ENCODE results near the gene PCED1A. TPM values are rescaled to one million over a fixed set of nuclear protein-coding genes. Genes with fewer than 3 reads are reported as not detected.

Gene PCED1A
- total and polyA plus RNA-seq, 4 donors = 19.2 to 178 (median 39.6) TPM

GRCh38 chr20:2851086-2851485, 10.6 kb upstream of the PCED1A start:
- no peak overlapping the region for H3K27ac ChIP-seq (ENCODE audit: low read depth in 1 of 2, low read length in 2 of 2)
- DNase-seq (no peak), ATAC-seq (ENCODE audit: low FRiP score) (no peak)
- intact Hi-C loops (cut with DNase I) = loop anchor here in 1 of 2 donors (5.0 kb wide), 1 partner anchor 159 kb away; the partner anchor contains the start of gene EBF4
- WGBS, 2 donors = 94 to 95% methylated on average over 10 of the region's 10 CpGs
- H3K4me3 ChIP-seq (ENCODE audit: low read length in 2 of 2) = no peak overlapping the region
- no peaks in the 10 kb centered on the region for H3K27me3 ChIP-seq (ENCODE audit: control insufficient read depth in 1 of 2, insufficient read depth in 2 of 2, low read length in 1 of 2)
- no peaks in the 10 kb centered on the region for H3K9me3 ChIP-seq (ENCODE audit: control insufficient read depth, low read length)
- H3K4me1 ChIP-seq (ENCODE audit: control insufficient read depth in 1 of 2, insufficient read depth in 2 of 2, low read length in 2 of 2) = no peaks in the 10 kb centered on the region
- no peaks in the 10 kb centered on the region for H3K36me3 ChIP-seq (ENCODE audit: control insufficient read depth in 1 of 2, insufficient read depth in 2 of 2, low read length in 1 of 2)

- no peak for DNase-seq
- Histone ChIP-seq H3K27me3 (ENCODE audit: control insufficient read depth in 1 of 2, insufficient read depth in 2 of 2, low read length in 1 of 2) (no peaks in the 10 kb centered on the region), H3K4me3 (ENCODE audit: low read length in 2 of 2) (no peak overlapping the region), H3K9me3 (ENCODE audit: control insufficient read depth, low read length) (no peaks in the 10 kb centered on the region), H3K27ac (ENCODE audit: low read depth in 1 of 2, low read length in 2 of 2) (no peak overlapping the region), H3K36me3 (ENCODE audit: control insufficient read depth in 1 of 2, insufficient read depth in 2 of 2, low read length in 1 of 2) (no peaks in the 10 kb centered on the region), H3K4me1 (ENCODE audit: control insufficient read depth in 1 of 2, insufficient read depth in 2 of 2, low read length in 2 of 2) (no peaks in the 10 kb centered on the region)
- intact Hi-C loops (cut with DNase I) = no loop called here
- no peak for ATAC-seq (ENCODE audit: low FRiP score)
- WGBS, 2 donors = 86 to 94% methylated on average over 4 of the region's 4 CpGs
These were observed 9.1 kb upstream of the PCED1A start for GRCh38 chr20:2849529-2849928.

- Histone ChIP-seq H3K9me3 (ENCODE audit: control insufficient read depth, low read length) (no peaks in the 10 kb centered on the region), H3K27ac (ENCODE audit: low read depth in 1 of 2, low read length in 2 of 2) (no peak overlapping the region), H3K4me3 (ENCODE audit: low read length in 2 of 2) (no peak overlapping the region), H3K27me3 (ENCODE audit: control insufficient read depth in 1 of 2, insufficient read depth in 2 of 2, low read length in 1 of 2) (no peaks in the 10 kb centered on the region), H3K4me1 (ENCODE audit: control insufficient read depth in 1 of 2, insufficient read depth in 2 of 2, low read length in 2 of 2) (no peaks in the 10 kb centered on the region), H3K36me3 (ENCODE audit: control insufficient read depth in 1 of 2, insufficient read depth in 2 of 2, low read length in 1 of 2) (no peaks in the 10 kb centered on the region)
- 94 to 96% methylated on average over 4 of the region's 4 CpGs for WGBS, 2 donors
- DNase-seq (no peak), ATAC-seq (ENCODE audit: low FRiP score) (no peak)
- intact Hi-C loops (cut with DNase I) = no loop called here
These were observed 7.3 kb upstream of the PCED1A start for GRCh38 chr20:2847802-2848201.

GRCh38 chr20:2846698-2847097, 6.2 kb upstream of the PCED1A start:
- Histone ChIP-seq H3K4me3 (ENCODE audit: low read length in 2 of 2) (no peak overlapping the region), H3K27me3 (ENCODE audit: control insufficient read depth in 1 of 2, insufficient read depth in 2 of 2, low read length in 1 of 2) (no peaks in the 10 kb centered on the region), H3K9me3 (ENCODE audit: control insufficient read depth, low read length) (no peaks in the 10 kb centered on the region), H3K27ac (ENCODE audit: low read depth in 1 of 2, low read length in 2 of 2) (no peak overlapping the region), H3K36me3 (ENCODE audit: control insufficient read depth in 1 of 2, insufficient read depth in 2 of 2, low read length in 1 of 2) (no peaks in the 10 kb centered on the region), H3K4me1 (ENCODE audit: control insufficient read depth in 1 of 2, insufficient read depth in 2 of 2, low read length in 2 of 2) (no peaks in the 10 kb centered on the region)
- WGBS, 2 donors = 91 to 94% methylated on average over 5 of the region's 5 CpGs
- DNase-seq (no peak), ATAC-seq (ENCODE audit: low FRiP score) (no peak)
- intact Hi-C loops (cut with DNase I) = no loop called here

- intact Hi-C loops (cut with DNase I) = no loop called here
- WGBS, 2 donors = 85 to 86% methylated on average over 2 of the region's 2 CpGs
- Histone ChIP-seq H3K4me3 (ENCODE audit: low read length in 2 of 2) (no peak overlapping the region), H3K36me3 (ENCODE audit: control insufficient read depth in 1 of 2, insufficient read depth in 2 of 2, low read length in 1 of 2) (no peaks in the 10 kb centered on the region), H3K27me3 (ENCODE audit: control insufficient read depth in 1 of 2, insufficient read depth in 2 of 2, low read length in 1 of 2) (no peaks in the 10 kb centered on the region), H3K27ac (ENCODE audit: low read depth in 1 of 2, low read length in 2 of 2) (no peak overlapping the region), H3K9me3 (ENCODE audit: control insufficient read depth, low read length) (no peaks in the 10 kb centered on the region), H3K4me1 (ENCODE audit: control insufficient read depth in 1 of 2, insufficient read depth in 2 of 2, low read length in 2 of 2) (no peaks in the 10 kb centered on the region)
- DNase-seq (no peak), ATAC-seq (ENCODE audit: low FRiP score) (no peak)
These were observed 5.2 kb upstream of the PCED1A start for GRCh38 chr20:2845607-2846006.

- Histone ChIP-seq H3K9me3 (ENCODE audit: control insufficient read depth, low read length) (no peaks in the 10 kb centered on the region), H3K27me3 (ENCODE audit: control insufficient read depth in 1 of 2, insufficient read depth in 2 of 2, low read length in 1 of 2) (no peaks in the 10 kb centered on the region), H3K4me1 (ENCODE audit: control insufficient read depth in 1 of 2, insufficient read depth in 2 of 2, low read length in 2 of 2) (no peaks in the 10 kb centered on the region), H3K36me3 (ENCODE audit: control insufficient read depth in 1 of 2, insufficient read depth in 2 of 2, low read length in 1 of 2) (no peaks in the 10 kb centered on the region), H3K27ac (ENCODE audit: low read depth in 1 of 2, low read length in 2 of 2) (peak overlapping the region in 1 of 2 donors; percentile 25), H3K4me3 (ENCODE audit: low read length in 2 of 2) (peak overlapping the region; percentile 84 to 97)
- intact Hi-C loops (cut with DNase I) = no loop called here
- DNase-seq = peak; percentile 88 to 93
- 2 to 3% methylated on average over 33 of the region's 33 CpGs for WGBS, 2 donors
- peak; percentile 76 for ATAC-seq (ENCODE audit: low FRiP score)
These were observed 594 bp upstream of the PCED1A start for GRCh38 chr20:2840967-2841531.

GRCh38 chr20:2839732-2840137, 720 bp downstream of the PCED1A start:
- Histone ChIP-seq H3K4me3 (ENCODE audit: low read length in 2 of 2) (peak overlapping the region in 1 of 2 donors; percentile 97), H3K4me1 (ENCODE audit: control insufficient read depth in 1 of 2, insufficient read depth in 2 of 2, low read length in 2 of 2) (no peaks in the 10 kb centered on the region), H3K9me3 (ENCODE audit: control insufficient read depth, low read length) (no peaks in the 10 kb centered on the region), H3K27ac (ENCODE audit: low read depth in 1 of 2, low read length in 2 of 2) (no peak overlapping the region), H3K36me3 (ENCODE audit: control insufficient read depth in 1 of 2, insufficient read depth in 2 of 2, low read length in 1 of 2) (no peaks in the 10 kb centered on the region), H3K27me3 (ENCODE audit: control insufficient read depth in 1 of 2, insufficient read depth in 2 of 2, low read length in 1 of 2) (no peaks in the 10 kb centered on the region)
- intact Hi-C loops (cut with DNase I) = loop anchor here in 1 of 2 donors (10.0 kb wide), 1 partner anchor 315 kb away; no protein-coding TSS in a partner anchor
- no peak for ATAC-seq (ENCODE audit: low FRiP score)
- WGBS, 2 donors = 82 to 93% methylated on average over 18 to 21 of the region's 21 CpGs
- DNase-seq = no peak

GRCh38 chr20:2838847-2839671, 1.4 kb downstream of the PCED1A start:
- Histone ChIP-seq H3K4me3 (ENCODE audit: low read length in 2 of 2) (no peak overlapping the region), H3K9me3 (ENCODE audit: control insufficient read depth, low read length) (no peaks in the 10 kb centered on the region), H3K36me3 (ENCODE audit: control insufficient read depth in 1 of 2, insufficient read depth in 2 of 2, low read length in 1 of 2) (no peaks in the 10 kb centered on the region), H3K4me1 (ENCODE audit: control insufficient read depth in 1 of 2, insufficient read depth in 2 of 2, low read length in 2 of 2) (no peaks in the 10 kb centered on the region), H3K27ac (ENCODE audit: low read depth in 1 of 2, low read length in 2 of 2) (no peak overlapping the region), H3K27me3 (ENCODE audit: control insufficient read depth in 1 of 2, insufficient read depth in 2 of 2, low read length in 1 of 2) (no peaks in the 10 kb centered on the region)
- ATAC-seq (ENCODE audit: low FRiP score) = no peak
- DNase-seq = no peak
- 91 to 92% methylated on average over 15 of the region's 15 CpGs for WGBS, 2 donors
- intact Hi-C loops (cut with DNase I) = loop anchor here in 1 of 2 donors (10.0 kb wide), 1 partner anchor 314 kb away; no protein-coding TSS in a partner anchor
